T-helper 2 cell treated with Interferon-gamma antibody and Interleukin-4, amounts not matched to agents 100 ng/mL and 5 ng/mL, for 36 hours (primary cell): Measurements from ENCODE around the gene OR10D3. TPM values are rescaled to one million over a fixed set of nuclear protein-coding genes. Genes with fewer than 3 reads are reported as not detected.

Source experiments
- total RNA-seq: library from RNA; stranded (reverse); gene quantifications from 2 replicates; pipeline ENCODE4 v1.2.3, GENCODE V29; 2022

OR10D3 gene
- total RNA-seq, 1 donor from 2014 or later, result not detected

Other genes starting within 250 kb of the OR10D3 start
- not detected in 2 replicates for gene OR4D5, start 243.7 kb upstream of the OR10D3 start, total RNA-seq
- not detected in 2 replicates for gene OR6T1, start 239.5 kb upstream of the OR10D3 start, total RNA-seq
- gene OR10S1, start 205.6 kb upstream of the OR10D3 start, total RNA-seq, result not detected in 2 replicates
- gene OR10G6, start 188.2 kb upstream of the OR10D3 start, total RNA-seq, result not detected in 2 replicates
- gene OR10G4, start 170.3 kb upstream of the OR10D3 start, total RNA-seq, result not detected in 2 replicates
- gene OR10G9, start 160.3 kb upstream of the OR10D3 start, total RNA-seq, result not detected in 2 replicates
- gene OR10G8, start 156.5 kb upstream of the OR10D3 start, total RNA-seq, result not detected in 2 replicates
- gene OR10G7, start 142.0 kb upstream of the OR10D3 start, total RNA-seq, result not detected in 2 replicates
- 4.3 and 4.5 TPM in 2 replicates for gene VWA5A, start 67.9 kb upstream of the OR10D3 start, total RNA-seq
- gene OR8G1, start 57.8 kb downstream of the OR10D3 start, total RNA-seq, result not detected in 2 replicates
- not detected in 2 replicates for gene OR8G5, start 73.0 kb downstream of the OR10D3 start, total RNA-seq
- not detected in 2 replicates for gene OR8D1, start 130.6 kb downstream of the OR10D3 start, total RNA-seq
- gene OR8D2, start 136.9 kb downstream of the OR10D3 start, total RNA-seq, result not detected in 2 replicates
- not detected in 2 replicates for gene OR8B2, start 201.2 kb downstream of the OR10D3 start, total RNA-seq
- not detected in 2 replicates for gene OR8B3, start 215.7 kb downstream of the OR10D3 start, total RNA-seq
- not detected in 2 replicates for gene OR8B4, start 241.5 kb downstream of the OR10D3 start, total RNA-seq